IMR-90 (cell line): ENCODE data around the gene NLRP1. TPM values are rescaled to one million over a fixed set of nuclear protein-coding genes. Genes with fewer than 3 reads are reported as not detected.

Experiments used
- ATAC-seq: fragments of 200-7000 bp; cut with Tn5 transposase; 2 replicates; pipeline ENCODE4 v1.9.1; 2020; ENCODE audit warnings: low read depth, mild to moderate bottlenecking, moderate library complexity
- BruUV-seq: library from RNA; stranded (reverse); fragments of 400-500 nt; replicated peaks from 2 replicates; lab custom pipeline; 2021; lab: Mats Ljungman, UMichigan
- CTCF ChIA-PET: fragments of 300-600 bp; formaldehyde crosslinking; extraction: SDS; loops from one replicate; lab custom pipeline; 2021; ENCODE audit warnings: antibody characterized with exemption; lab: Yijun Ruan, JAX
- POLR2A ChIA-PET: fragments of 300-600 bp; sonication (Branson Sonifier 250); formaldehyde crosslinking; loops from one replicate; lab custom pipeline; 2022; ENCODE audit warnings: antibody characterized with exemption; ENCODE audit not compliant: unreplicated experiment; lab: Charles Lee
- DNase-seq: peaks from one replicate; pipeline ENCODE4 v3.0.0; 2013
- H2AFZ ChIP-seq: replicated peaks from 2 replicates; pipeline ENCODE3; 2013; ENCODE audit warnings: low read length, mild to moderate bottlenecking; ENCODE audit not compliant: poor library complexity
- H2AK5ac ChIP-seq: 2 replicates; pipeline ENCODE4 v1.6.1; 2013; ENCODE audit warnings: low read depth, low read length, inconsistent platforms
- H2AK9ac ChIP-seq: replicated peaks from 2 replicates; pipeline ENCODE3; 2013; ENCODE audit warnings: mild to moderate bottlenecking, low read depth, low read length, moderate library complexity; ENCODE audit not compliant: poor library complexity
- H2BK120ac ChIP-seq: 2 replicates; pipeline ENCODE4 v1.6.1; 2013; ENCODE audit warnings: low read depth, low read length, inconsistent platforms
- H2BK15ac ChIP-seq: 3 replicates; pipeline ENCODE4 v1.6.1; 2013; ENCODE audit warnings: low read depth, low read length, inconsistent platforms
- H2BK20ac ChIP-seq: 2 replicates; pipeline ENCODE4 v1.6.1; 2013; ENCODE audit warnings: low read depth, mild to moderate bottlenecking, inconsistent platforms, low read length, moderate library complexity
- H2BK5ac ChIP-seq: 2 replicates; pipeline ENCODE4 v1.6.1; 2013; ENCODE audit warnings: mild to moderate bottlenecking, low read depth, low read length, inconsistent platforms; ENCODE audit not compliant: poor library complexity, severe bottlenecking
- H3K14ac ChIP-seq: replicated peaks from 2 replicates; pipeline ENCODE4 v1.6.1; 2013; ENCODE audit warnings: low read depth, low read length, inconsistent platforms
- H3K18ac ChIP-seq: 2 replicates; pipeline ENCODE4 v1.6.1; 2013; ENCODE audit warnings: low read depth, low read length, control low read depth
- H3K23ac ChIP-seq: 2 replicates; pipeline ENCODE4 v1.6.1; 2013; ENCODE audit warnings: low read depth, low read length, inconsistent platforms
- H3K27ac ChIP-seq: 2 replicates; pipeline ENCODE4 v1.5.1; 2013; ENCODE audit warnings: mild to moderate bottlenecking, control low read depth, low read length; ENCODE audit not compliant: insufficient read depth
- H3K27me3 ChIP-seq: 2 replicates; pipeline ENCODE4 v1.6.1; 2013; ENCODE audit warnings: low read length; ENCODE audit not compliant: control insufficient read depth, insufficient read depth
- H3K36me3 ChIP-seq: 2 replicates; pipeline ENCODE4 v1.6.1; 2013; ENCODE audit warnings: low read length, mixed read lengths; ENCODE audit not compliant: control insufficient read depth, insufficient read depth
- H3K4ac ChIP-seq: 2 replicates; pipeline ENCODE4 v1.6.1; 2013; ENCODE audit warnings: low read depth, low read length, inconsistent platforms
- H3K4me1 ChIP-seq: 2 replicates; pipeline ENCODE4 v1.6.1; 2013; ENCODE audit warnings: low read length, mixed read lengths; ENCODE audit not compliant: control insufficient read depth, insufficient read depth
- H3K4me2 ChIP-seq: 2 replicates; pipeline ENCODE4 v1.6.1; 2013; ENCODE audit warnings: low read depth, mild to moderate bottlenecking, control low read depth, low read length, moderate library complexity
- H3K4me3 ChIP-seq: 2 replicates; pipeline ENCODE4 v1.5.1; 2013; ENCODE audit warnings: low read depth, mild to moderate bottlenecking, control low read depth, low read length, moderate library complexity; ENCODE audit not compliant: insufficient read depth
- H3K56ac ChIP-seq: 2 replicates; pipeline ENCODE4 v1.6.1; 2013; ENCODE audit warnings: low read length, inconsistent platforms; ENCODE audit not compliant: insufficient read depth; ENCODE audit errors: extremely low read depth
- H3K79me1 ChIP-seq, 2 experiments: 2 replicates each; pipeline ENCODE4 v1.6.1; 2013; ENCODE audit warnings: low read length in 2 of 2, inconsistent platforms in 1 of 2, low read depth in 1 of 2
- H3K9ac ChIP-seq: 2 replicates; pipeline ENCODE4 v1.6.1; 2013; ENCODE audit warnings: low read depth, low read length, control low read depth
- H3K9me1 ChIP-seq: 2 replicates; pipeline ENCODE4 v1.6.1; 2013; ENCODE audit warnings: low read length, inconsistent platforms; ENCODE audit not compliant: insufficient read depth
- H3K9me3 ChIP-seq: 2 replicates; pipeline ENCODE4 v1.6.1; 2013; ENCODE audit warnings: low read length; ENCODE audit not compliant: control insufficient read depth, insufficient read depth
- H4K20me1 ChIP-seq: 2 replicates; pipeline ENCODE4 v1.6.1; 2013; ENCODE audit warnings: low read length, inconsistent platforms; ENCODE audit not compliant: insufficient read depth
- H4K5ac ChIP-seq: 2 replicates; pipeline ENCODE4 v1.6.1; 2013; ENCODE audit warnings: mild to moderate bottlenecking, low read depth, low read length, control low read depth
- H4K8ac ChIP-seq, 2 experiments: 2 replicates each; pipeline ENCODE4 v1.6.1; 2013; ENCODE audit warnings: low read depth in 2 of 2, low read length in 2 of 2, control low read depth in 1 of 2, inconsistent platforms in 1 of 2
- H4K91ac ChIP-seq: 2 replicates; pipeline ENCODE4 v1.6.1; 2013; ENCODE audit warnings: low read depth, low read length, inconsistent platforms; ENCODE audit not compliant: insufficient read depth
- CEBPB ChIP-seq: IDR thresholded peaks from 2 replicates; pipeline ENCODE4 v1.6.1; 2012; ENCODE audit warnings: low read depth, low read length, improper control_type of control experiment
- NFE2L2 ChIP-seq: fragments of 150-350 bp; IDR thresholded peaks from 2 replicates; pipeline ENCODE4 v1.6.1; 2016; ENCODE audit warnings: low read depth, mild to moderate bottlenecking, low read length
- WGBS, 2 experiments: methylation state at CpG; one replicate each; pipeline versions ENCODE4 v1.1.5 to v1.1.7; 2013; ENCODE audit warnings: missing lambda C conversion rate in 2 of 2; ENCODE audit not compliant: insufficient read length in 1 of 2; ENCODE audit errors: extremely low coverage in 2 of 2; 5-methylcytosine and 5-hydroxymethylcytosine counted together
- dilution Hi-C: fragments of 300-500 bp; cut with HindIII; formaldehyde crosslinking; loops from one replicate; pipeline ENCODE4 v1.14.3; 2018; ENCODE audit warnings: low sequenced_read_pairs; ENCODE audit not compliant: unreplicated experiment
- in situ Hi-C: fragments of 300-500 bp; cut with MboI; formaldehyde crosslinking; loops from 3 replicates; pipeline ENCODE4 v1.14.3; 2019; ENCODE audit warnings: low sequenced_read_pairs, inconsistent platforms, mixed read lengths
- intact Hi-C: fragments of 100-400 bp; cut with micrococcal nuclease; formaldehyde crosslinking; loops from 2 replicates; pipeline ENCODE4 v1.10.0; 2022
- polyA plus RNA-seq, 3 experiments: library from polyadenylated mRNA; depleted of rRNA; stranded (reverse); fragments of >200 nt; gene quantifications; 2 replicates each; pipeline ENCODE4 v1.2.3, GENCODE V29; 2012; ENCODE audit warnings: low replicate concordance in 1 of 3
- total RNA-seq: library from RNA; depleted of rRNA; stranded (reverse); fragments of >200 nt; gene quantifications from 2 replicates; pipeline ENCODE4 v1.2.3, GENCODE V29; 2012

NLRP1 gene
- total and polyA plus RNA-seq, 2 of the 4 experiments (the other 2 are of a cell fraction), result 134 to 340 TPM

GRCh38 chr17:5571281-5571680 is 13.0 kb downstream of the NLRP1 start:
- no peak overlapping the region for H2AFZ ChIP-seq
- no peaks in the 10 kb centered on the region for H3K9me1 ChIP-seq
- no peak overlapping the region for H3K9ac ChIP-seq
- H2BK15ac ChIP-seq, result no peak overlapping the region
- no peak overlapping the region for H2AK9ac ChIP-seq
- H3K9me3 ChIP-seq, result no peaks in the 10 kb centered on the region; the same call in 1 of the 2 replicates
- H3K36me3 ChIP-seq, result peaks cover 1% of the 10 kb centered on the region; the same call in 1 of the 2 replicates
- no peak overlapping the region for H4K91ac ChIP-seq
- H4K8ac ChIP-seq, result no peak overlapping the region
- no peak overlapping the region for H3K4me3 ChIP-seq
- no peak overlapping the region for H3K4ac ChIP-seq
- no peaks in the 10 kb centered on the region for H3K27me3 ChIP-seq
- H2BK120ac ChIP-seq, result no peak overlapping the region
- H3K79me1 ChIP-seq, result peaks cover 3 to 9% of the 10 kb centered on the region in 2 experiments; a peak in 3 of 4 replicates
- H2AK5ac ChIP-seq, result no peak overlapping the region
- H3K56ac ChIP-seq, result no peak overlapping the region
- H3K4me1 ChIP-seq, result no peaks in the 10 kb centered on the region
- dilution Hi-C loops (no loop called here), intact Hi-C loops (no loop called here), in situ Hi-C loops (no loop called here)
- H2BK20ac ChIP-seq, result no peak overlapping the region
- no peak overlapping the region for H4K5ac ChIP-seq
- POLR2A ChIA-PET, result no interaction called here
- H3K23ac ChIP-seq, result no peak overlapping the region
- no peak overlapping the region for H3K4me2 ChIP-seq
- TF ChIP-seq CEBPB (peak; percentile 84), NFE2L2 (no peak)
- peak; percentile 24 for DNase-seq
- no peaks in the 10 kb centered on the region for H4K20me1 ChIP-seq
- H3K27ac ChIP-seq, result no peak overlapping the region
- no peak for ATAC-seq
- WGBS, 2 experiments, result no CpG with 5 or more reads among the region's 1 CpG
- no TSS peak for BruUV-seq
- H2BK5ac ChIP-seq, result no peak overlapping the region
- CTCF ChIA-PET, result no interaction called here
- no peak overlapping the region for H3K14ac ChIP-seq
- H3K18ac ChIP-seq, result no peak overlapping the region
